ENCODE results near the gene SMIM36.
"Not testable (repeated sequence)": the region's sequence is repeated elsewhere in the genome, so short reads cannot be mapped to it uniquely, and the experiment has no call there.

Gene SMIM36

DNA sequence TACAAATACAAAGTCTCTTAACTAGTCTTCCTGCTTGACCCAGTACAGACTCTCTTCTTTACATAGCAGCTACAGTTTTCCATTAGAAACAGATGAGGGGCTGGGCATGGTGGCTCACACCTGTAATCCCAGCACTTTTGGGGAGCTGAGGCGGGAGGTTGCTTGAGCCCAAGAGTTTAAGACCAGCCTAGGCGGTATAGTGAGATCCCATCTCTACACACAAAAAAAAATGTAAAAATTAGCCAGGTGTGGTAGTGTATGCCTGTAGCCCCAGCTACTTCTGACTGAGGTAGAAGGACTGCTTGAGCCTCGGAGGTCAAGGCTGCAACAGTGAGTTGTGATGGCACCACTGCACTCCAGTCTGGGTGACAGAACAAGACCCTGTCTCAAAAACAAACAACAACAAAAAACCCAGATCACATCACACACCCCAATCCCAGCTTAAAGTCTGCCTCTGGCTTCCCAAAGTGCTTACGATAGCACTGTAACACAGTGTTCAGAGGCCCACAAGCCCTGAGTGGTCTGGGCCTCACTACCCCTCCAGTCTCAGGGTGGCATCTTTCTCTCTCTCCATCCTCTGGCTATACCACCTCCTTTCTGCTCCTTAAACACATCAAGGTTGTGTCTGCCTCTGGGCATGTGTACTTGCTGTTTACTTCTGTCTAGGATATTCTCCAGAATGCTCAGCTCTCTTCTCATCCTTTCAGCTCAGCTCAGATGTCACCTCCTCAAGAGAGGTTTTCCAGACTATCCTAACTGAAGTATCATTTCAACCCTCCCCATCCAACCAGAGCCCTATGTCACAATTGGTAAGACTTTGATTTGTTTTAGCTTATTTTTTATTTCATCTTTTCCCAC lies 93.6 kb downstream of the SMIM36 start:
- H3K4me3 ChIP-seq (ENCODE audit: low read depth, low read length): no peak overlapping the region

DNA sequence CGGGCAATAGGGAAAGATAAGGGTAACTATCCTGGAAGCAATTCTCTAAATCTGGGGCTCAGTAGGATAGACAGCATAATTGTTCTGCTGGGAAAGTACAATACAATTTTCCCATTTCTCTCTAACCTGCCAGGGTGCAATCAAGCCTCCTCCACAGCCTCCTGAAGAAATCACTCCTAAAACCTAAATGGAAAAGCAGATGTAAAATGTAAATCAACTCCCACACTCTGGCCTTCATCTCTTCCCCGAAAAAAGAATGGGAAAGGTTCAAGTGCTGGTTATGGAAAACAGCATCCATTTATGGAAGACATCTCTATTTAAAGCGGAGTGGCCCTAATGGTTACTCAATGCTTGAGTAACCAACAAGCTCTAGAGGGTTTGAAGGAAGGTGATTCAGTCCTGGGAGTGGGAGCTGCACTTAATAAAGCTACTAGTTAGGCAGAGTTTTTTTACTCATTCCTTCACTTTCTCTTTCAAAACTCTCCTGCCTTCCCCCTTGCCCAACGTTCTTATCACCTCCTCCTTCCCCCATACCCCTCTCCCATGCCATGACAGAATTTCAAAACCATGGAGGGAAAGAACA lies 94.7 kb downstream of the SMIM36 start:
- H3K4me3 ChIP-seq (ENCODE audit: low read depth, low read length): no peak overlapping the region

DNA sequence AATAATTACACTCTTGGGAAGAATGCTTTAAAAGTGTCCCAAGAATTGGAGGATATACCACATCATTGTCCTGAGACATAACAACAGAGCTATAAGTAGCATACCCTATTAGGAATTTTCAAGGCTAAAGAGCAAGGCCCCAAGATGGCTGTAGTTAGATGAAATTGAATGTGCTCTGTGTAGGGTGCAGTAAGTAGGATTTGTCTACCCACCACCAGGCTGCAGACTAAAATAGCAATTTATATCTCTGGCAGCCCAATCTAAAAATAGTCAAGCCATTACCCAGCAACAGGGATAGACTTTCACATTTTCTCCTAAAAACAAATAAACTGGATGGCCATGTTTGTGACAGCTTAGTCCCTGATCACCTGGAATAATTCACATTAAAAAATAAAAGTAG lies 95.3 kb downstream of the SMIM36 start:
- H3K4me3 ChIP-seq (ENCODE audit: low read depth, low read length): no peak overlapping the region

DNA sequence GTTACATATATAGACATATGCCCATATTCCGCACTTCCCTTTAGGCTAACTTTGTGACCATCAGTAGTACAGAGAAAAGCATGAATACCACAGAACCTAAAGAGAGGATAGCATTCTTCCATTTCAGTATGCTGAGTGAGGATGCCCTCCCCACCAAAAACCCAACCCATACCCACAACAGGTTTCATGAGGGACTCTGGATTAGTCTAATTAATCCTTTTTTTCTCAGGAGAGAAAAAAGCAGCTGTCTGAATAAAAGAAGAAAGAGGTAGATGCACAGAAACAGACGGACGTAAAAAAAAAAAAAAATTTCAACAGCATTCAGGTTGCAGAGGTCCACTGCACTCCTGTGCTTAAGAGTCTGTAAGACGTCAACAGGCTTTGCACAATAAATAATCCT lies 96.3 kb downstream of the SMIM36 start:
- no peak overlapping the region for H3K4me3 ChIP-seq (ENCODE audit: low read depth, low read length)

DNA sequence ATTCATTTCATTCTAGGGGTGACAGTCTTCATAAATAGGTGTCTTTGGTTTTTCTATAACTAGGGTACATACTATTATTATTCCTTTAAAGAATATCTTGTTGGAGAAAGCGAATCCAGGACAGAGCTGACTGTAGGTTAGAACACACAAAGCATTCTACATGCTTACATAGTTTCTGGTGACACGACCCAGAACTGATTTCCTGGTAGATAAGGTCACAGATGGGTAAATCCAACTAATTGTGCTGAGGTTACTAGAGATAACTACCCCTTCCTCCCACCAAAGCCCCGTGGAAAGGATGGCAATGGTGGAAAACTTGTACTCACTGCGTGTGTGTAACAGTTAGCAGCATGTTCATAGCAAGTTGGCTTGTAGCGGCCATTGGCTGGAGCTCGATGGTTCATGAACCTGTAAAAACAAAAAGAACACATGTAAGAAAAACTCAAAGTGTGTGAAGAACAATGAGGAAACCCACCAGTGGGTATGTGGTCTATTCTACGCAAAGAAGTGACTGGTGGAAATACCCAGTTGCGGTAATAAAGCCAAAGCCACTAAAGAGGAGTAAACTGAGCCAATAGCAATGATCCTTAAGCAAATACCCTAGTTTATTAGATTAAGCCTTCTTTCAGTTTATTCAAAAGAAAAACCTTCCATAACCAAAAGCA lies 97.3 kb downstream of the SMIM36 start:
- H3K4me3 ChIP-seq (ENCODE audit: low read depth, low read length): no peak overlapping the region

DNA sequence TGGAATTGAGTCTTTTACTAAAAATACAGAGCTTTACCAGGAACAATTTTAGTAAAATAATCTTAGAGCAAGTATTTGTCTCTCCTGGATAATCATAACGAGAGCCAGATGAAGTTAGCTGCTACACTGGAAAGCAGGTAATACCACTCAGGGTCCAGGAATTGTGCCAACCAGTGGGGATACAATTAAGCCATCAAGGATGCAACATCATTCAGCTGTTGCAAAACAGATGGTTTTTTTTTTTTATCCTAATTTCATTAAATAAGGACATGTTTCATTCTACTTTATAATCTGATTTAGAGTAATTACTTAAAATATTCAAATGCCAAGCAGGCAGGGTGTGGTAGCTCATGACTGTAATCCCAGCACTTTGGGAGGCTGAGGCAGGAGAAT lies 99.8 kb downstream of the SMIM36 start:
- no peak overlapping the region for H3K4me3 ChIP-seq (ENCODE audit: low read depth, low read length)

DNA sequence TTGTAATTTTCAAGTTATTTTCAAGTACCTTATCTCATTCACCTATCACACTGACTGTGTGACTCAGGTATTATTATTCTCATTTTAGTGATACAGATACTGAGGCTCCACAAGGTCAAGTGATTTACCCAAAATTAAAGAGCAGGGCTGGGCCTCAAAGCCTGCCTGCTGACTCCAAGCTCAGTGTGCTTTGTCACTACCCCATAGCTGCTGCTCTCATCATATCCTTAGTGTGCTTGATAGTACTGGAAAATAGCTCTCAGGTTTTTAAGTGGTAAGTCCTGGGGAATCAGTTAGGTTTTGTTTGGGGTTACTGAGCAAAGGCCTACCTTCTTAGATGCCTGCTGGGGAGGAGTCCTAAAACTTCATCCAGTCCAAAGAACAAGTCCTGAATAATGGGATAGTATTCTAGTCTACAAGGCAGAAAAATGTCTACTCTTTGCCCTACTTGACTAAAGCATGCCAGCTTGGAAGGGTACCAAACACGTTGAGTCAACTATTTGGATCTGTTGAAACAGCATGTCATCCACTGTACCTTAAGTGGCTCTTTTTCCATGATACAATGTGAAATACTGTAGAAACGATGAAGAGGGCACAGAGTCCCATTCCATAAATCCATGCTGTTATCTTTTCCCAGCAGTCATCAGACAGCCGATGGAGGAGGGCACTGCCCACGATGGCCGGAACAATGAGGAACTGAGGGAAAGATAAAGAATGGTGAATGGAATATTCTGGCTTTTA lies 100.4 kb downstream of the SMIM36 start:
- no peak overlapping the region for H3K4me3 ChIP-seq (ENCODE audit: low read depth, low read length)

DNA sequence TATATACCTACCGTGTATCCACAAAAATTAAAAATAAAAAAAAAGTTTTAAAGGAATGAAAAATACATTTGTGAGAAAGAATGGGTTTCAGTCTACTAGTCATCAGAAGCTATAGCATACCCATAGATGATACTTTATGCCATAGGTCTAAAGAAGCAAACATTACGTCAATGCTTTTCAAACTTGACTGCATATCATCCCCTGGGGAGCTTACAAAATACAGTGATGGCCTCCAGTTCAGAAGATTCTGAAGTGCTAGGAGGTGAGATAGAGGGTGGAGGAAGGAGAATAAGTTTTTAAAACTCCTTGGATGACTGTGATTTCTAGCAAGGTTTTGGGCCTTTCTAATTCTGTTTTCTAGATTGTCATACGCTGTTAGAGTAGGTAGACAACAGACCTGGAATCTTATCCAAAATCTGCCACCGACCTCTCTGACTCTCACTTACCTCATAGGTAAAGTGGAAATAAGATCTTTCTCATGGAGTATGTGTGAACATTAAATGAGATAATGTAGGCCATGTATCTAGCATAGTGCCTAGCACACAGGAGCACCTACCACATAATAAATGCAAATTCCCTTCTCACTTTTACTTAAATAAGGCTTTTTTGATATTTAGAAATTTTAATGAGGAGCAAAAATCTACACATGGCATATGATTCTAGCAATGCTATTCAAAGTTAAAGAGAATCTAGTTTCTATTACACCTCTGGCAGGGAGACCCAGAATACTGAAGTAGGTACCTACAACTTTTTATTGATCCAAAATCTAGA lies 102.0 kb downstream of the SMIM36 start:
- H3K4me3 ChIP-seq (ENCODE audit: low read depth, low read length): no peak overlapping the region

DNA sequence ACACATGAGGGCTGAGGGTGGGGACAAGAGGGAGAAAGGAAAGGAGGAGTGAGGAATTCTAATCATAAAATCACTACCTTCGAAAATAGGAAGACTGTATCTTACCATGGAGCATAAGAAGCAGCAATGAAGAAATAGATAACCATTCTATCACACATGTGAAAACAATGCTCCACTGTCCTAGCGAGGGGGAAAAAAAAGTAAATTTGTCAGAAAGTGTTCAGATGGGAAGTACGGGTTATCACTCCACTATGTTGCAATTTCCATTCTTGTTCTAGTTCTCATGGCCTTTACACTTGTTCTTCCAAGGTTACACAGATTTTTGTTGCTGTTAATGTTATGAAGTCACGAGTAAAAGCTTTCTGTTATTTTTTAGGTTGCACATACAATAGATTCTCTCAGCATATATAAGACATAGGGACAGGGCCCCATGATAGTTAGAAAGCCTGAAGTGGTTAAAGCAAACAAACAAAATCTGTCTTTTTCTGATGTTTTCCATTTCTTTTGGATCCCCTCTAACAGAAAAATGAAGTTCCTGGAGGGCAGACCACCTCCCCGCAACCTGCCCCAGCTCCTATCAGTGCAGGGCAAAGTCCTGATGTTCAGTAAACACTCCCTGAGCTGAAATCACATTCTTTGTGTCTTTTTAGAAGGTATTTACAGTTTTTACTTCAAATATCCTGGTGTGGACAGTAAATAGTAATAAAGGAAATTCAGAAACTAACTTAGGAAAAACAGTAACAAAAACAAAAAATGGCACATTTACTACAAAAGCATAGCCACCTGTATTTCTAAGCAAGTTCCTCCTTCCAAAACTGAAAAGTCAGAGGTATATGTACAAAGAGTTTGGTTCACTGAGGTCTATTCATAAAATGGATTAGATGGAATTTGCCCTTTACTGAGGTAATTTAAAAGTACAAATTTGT lies 103.3 kb downstream of the SMIM36 start:
- H3K4me3 ChIP-seq (ENCODE audit: low read depth, low read length): no peak overlapping the region

DNA sequence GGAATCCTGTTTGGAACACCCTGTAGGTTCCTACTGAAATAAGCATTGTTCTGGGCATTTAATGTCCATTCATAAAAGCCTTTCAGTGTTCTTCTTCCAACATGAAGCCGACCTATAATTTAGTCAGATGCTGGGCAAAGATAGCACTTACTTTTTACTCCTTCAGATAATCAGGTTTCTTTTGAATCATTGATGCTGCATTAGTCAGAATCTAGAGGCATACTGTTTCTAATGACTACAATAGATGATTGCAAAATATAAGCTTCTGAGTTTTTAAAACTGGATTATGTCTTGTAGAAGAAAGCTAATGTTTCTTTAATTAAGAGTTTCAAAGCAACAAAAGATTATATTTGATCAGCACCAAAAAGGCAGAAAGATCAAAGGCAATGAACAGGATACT lies 105.7 kb downstream of the SMIM36 start:
- no peak overlapping the region for H3K4me3 ChIP-seq (ENCODE audit: low read depth, low read length)

DNA sequence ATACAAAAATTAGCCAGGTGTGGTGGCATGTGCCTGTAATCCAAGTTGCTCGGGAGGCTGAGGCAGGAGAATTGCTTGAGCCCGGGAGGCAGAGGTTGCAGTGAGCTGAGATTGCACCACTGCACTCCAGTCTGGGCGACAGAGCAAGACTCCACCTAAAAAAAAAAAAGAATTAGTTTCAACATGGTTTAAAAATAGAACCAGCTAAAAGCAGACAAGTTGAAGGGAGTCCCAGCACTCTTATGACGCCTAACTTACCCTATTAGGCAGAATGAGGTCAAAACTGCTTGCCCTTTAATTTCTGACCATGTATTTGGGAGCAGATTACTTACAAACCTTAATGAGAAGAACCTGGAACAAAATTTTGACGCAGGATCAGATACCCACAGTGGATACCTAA lies 107.1 kb downstream of the SMIM36 start:
- H3K4me3 ChIP-seq (ENCODE audit: low read depth, low read length): not testable (repeated sequence)

DNA sequence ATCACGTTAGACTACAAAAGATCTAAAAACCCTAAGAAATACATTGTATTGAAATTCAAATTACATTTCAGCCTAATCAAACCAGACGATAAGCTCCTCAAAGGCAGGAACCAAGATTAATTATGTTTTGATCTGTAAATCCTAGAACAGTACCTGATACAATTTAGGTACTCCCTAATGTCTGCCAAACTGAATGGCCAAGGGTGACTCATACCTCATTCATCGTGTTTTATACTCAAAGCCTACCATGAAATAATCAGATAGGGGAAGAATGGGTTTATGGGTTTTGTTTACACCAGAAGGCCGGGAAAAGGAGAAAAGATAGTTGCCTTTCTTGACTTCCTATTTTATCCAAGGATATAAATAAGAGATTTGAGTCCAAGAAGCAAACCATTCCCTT lies 108.9 kb downstream of the SMIM36 start:
- H3K4me3 ChIP-seq (ENCODE audit: low read depth, low read length): no peak overlapping the region

Data from iPS-11a (cell line).